Osteoblast (primary cell): ENCODE data around the gene TMEM130. TPM values are rescaled to one million over a fixed set of nuclear protein-coding genes. Genes with fewer than 3 reads are reported as not detected.

Experiments
- DNase-seq: peaks from one replicate; pipeline ENCODE4 v3.0.0; 2011; ENCODE audit warnings: low spot score, mixed read lengths; ENCODE audit not compliant: insufficient read length; ENCODE audit errors: missing footprints
- H2AFZ ChIP-seq: 2 replicates; pipeline ENCODE4 v1.6.0; 2011; ENCODE audit warnings: mild to moderate bottlenecking, low read length
- H3K27ac ChIP-seq: 2 replicates; pipeline ENCODE4 v1.5.1; 2011; ENCODE audit warnings: mild to moderate bottlenecking, low read depth, low read length, moderate library complexity
- H3K27me3 ChIP-seq: 2 replicates; pipeline ENCODE4 v1.6.0; 2012; ENCODE audit warnings: mild to moderate bottlenecking, control low read depth, inconsistent platforms, low read length, moderate library complexity; ENCODE audit not compliant: insufficient read depth
- H3K36me3 ChIP-seq: 2 replicates; pipeline ENCODE4 v1.5.1; 2011; ENCODE audit warnings: mild to moderate bottlenecking, low read length, control low read depth, moderate library complexity; ENCODE audit not compliant: insufficient read depth
- H3K4me1 ChIP-seq: 2 replicates; pipeline ENCODE4 v1.5.1; 2011; ENCODE audit warnings: mild to moderate bottlenecking, low read length, control low read depth, moderate library complexity; ENCODE audit not compliant: insufficient read depth
- H3K4me2 ChIP-seq: 2 replicates; pipeline ENCODE4 v1.6.0; 2011; ENCODE audit warnings: mild to moderate bottlenecking, low read length; ENCODE audit not compliant: insufficient read depth
- H3K4me3 ChIP-seq: fragments of 200-600 bp; sonication (generic); 3 replicates; pipeline ENCODE4 v1.5.1; 2012; ENCODE audit warnings: mild to moderate bottlenecking, low read length, inconsistent platforms; ENCODE audit not compliant: insufficient read depth
- H3K79me2 ChIP-seq: 2 replicates; pipeline ENCODE4 v1.6.0; 2012; ENCODE audit warnings: mild to moderate bottlenecking, low read length, control low read depth, inconsistent platforms; ENCODE audit not compliant: insufficient read depth
- H3K9me3 ChIP-seq: 2 replicates; pipeline ENCODE4 v1.5.1; 2011; ENCODE audit warnings: low read depth, low read length, control low read depth
- H4K20me1 ChIP-seq: 2 replicates; pipeline ENCODE4 v1.6.0; 2012; ENCODE audit warnings: mild to moderate bottlenecking, low read length, control low read depth; ENCODE audit not compliant: insufficient read depth
- CTCF ChIP-seq: IDR thresholded peaks from 2 replicates; pipeline ENCODE4 v1.5.1; 2011; ENCODE audit warnings: mild to moderate bottlenecking, low read depth, low read length, moderate library complexity; ENCODE audit errors: extremely low read depth
- total RNA-seq: library from RNA; depleted of rRNA; stranded (reverse); fragments of >200 nt; gene quantifications from 2 replicates; pipeline ENCODE4 v1.2.3, GENCODE V29; 2012

TMEM130 gene
- total RNA-seq, 1 donor = 1.1 TPM

GRCh38 chr7:98878365-98879197, 8.8 kb upstream of the TMEM130 start, which contains the start of gene TRRAP:
Gene TRRAP (plus strand): TSS chr7:98878532. CDS start chr7:98881151, 2,619 bp downstream.
- Histone ChIP-seq H3K27me3 (no peaks in the 10 kb centered on the region), H3K36me3 (peaks cover 32% of the 10 kb centered on the region), H3K27ac (peak within 1 kb of the TSS; percentile 87), H3K4me2 (peak within 1 kb of the TSS; percentile 98), H3K9me3 (no peaks in the 10 kb centered on the region), H2AFZ (peak within 1 kb of the TSS; percentile 86), H3K4me3 (peak within 1 kb of the TSS; percentile 97), H4K20me1 (peaks cover 21% of the 10 kb centered on the region), H3K79me2 (peaks cover 39% of the 10 kb centered on the region), H3K4me1 (peaks cover 13% of the 10 kb centered on the region)
- TF ChIP-seq CTCF = peak; percentile 62
- peak; percentile 98 for DNase-seq

GRCh38 chr7:98877692-98878364, 8.0 kb upstream of the TMEM130 start:
- no peak for DNase-seq
- Histone ChIP-seq H3K4me3 (peak overlapping the region; percentile 97), H4K20me1 (peaks cover 19% of the 10 kb centered on the region), H3K4me2 (peak overlapping the region; percentile 98), H3K9me3 (no peaks in the 10 kb centered on the region), H3K4me1 (peaks cover 13% of the 10 kb centered on the region), H2AFZ (peak overlapping the region; percentile 84), H3K27me3 (no peaks in the 10 kb centered on the region), H3K27ac (peak overlapping the region; percentile 87), H3K36me3 (peaks cover 24% of the 10 kb centered on the region), H3K79me2 (peaks cover 33% of the 10 kb centered on the region)
- no peak for TF ChIP-seq CTCF

- Histone ChIP-seq H3K27ac (no peak overlapping the region), H3K4me2 (no peak overlapping the region), H3K9me3 (no peaks in the 10 kb centered on the region), H2AFZ (no peak overlapping the region), H3K4me1 (peaks cover 13% of the 10 kb centered on the region), H3K36me3 (peaks cover 17% of the 10 kb centered on the region), H3K27me3 (no peaks in the 10 kb centered on the region), H4K20me1 (peaks cover 18% of the 10 kb centered on the region), H3K79me2 (peaks cover 31% of the 10 kb centered on the region), H3K4me3 (no peak overlapping the region)
- TF ChIP-seq CTCF = no peak
- DNase-seq = no peak
Measured at GRCh38 chr7:98877146-98877545, 7.3 kb upstream of the TMEM130 start.

GRCh38 chr7:98875501-98875900, 5.7 kb upstream of the TMEM130 start:
- H3K9me3 ChIP-seq = no peaks in the 10 kb centered on the region
- no peak overlapping the region for H3K4me2 ChIP-seq
- H3K27me3 ChIP-seq = peaks cover 6% of the 10 kb centered on the region
- peaks cover 22% of the 10 kb centered on the region for H3K79me2 ChIP-seq
- no peak for TF ChIP-seq CTCF
- peaks cover 13% of the 10 kb centered on the region for H3K4me1 ChIP-seq
- no peak for DNase-seq
- no peak overlapping the region for H2AFZ ChIP-seq
- peaks cover 1% of the 10 kb centered on the region for H3K36me3 ChIP-seq
- peaks cover 10% of the 10 kb centered on the region for H4K20me1 ChIP-seq
- no peak overlapping the region for H3K27ac ChIP-seq
- H3K4me3 ChIP-seq = no peak overlapping the region
